Fibroblast of peridontal ligament (primary cell): Measurements from ENCODE around the gene RAB32.
A peak's percentile ranks its signal among the peaks of the same experiment; 100 is the strongest.

ENCODE experiments used
- DNase-seq: peaks from one replicate; pipeline ENCODE4 v3.0.0-alpha.2; 2010; ENCODE audit errors: extremely low read depth

RAB32 gene

GRCh38 chr6:146582857-146583256 is 39.2 kb downstream of the RAB32 start:
- DNase-seq = peak; percentile 25

- DNase-seq = no peak
These were observed 40.3 kb downstream of the RAB32 start for GRCh38 chr6:146583966-146584365.

- no peak for DNase-seq
These were observed 43.8 kb downstream of the RAB32 start for GRCh38 chr6:146587459-146587858.

GRCh38 chr6:146590492-146590891 is 46.9 kb downstream of the RAB32 start:
- DNase-seq = no peak

- DNase-seq = no peak
These were observed 48.8 kb downstream of the RAB32 start for GRCh38 chr6:146592451-146592850.

- no peak for DNase-seq
These were observed 50.4 kb downstream of the RAB32 start for GRCh38 chr6:146593986-146594385.

- no peak for DNase-seq
These were observed 50.9 kb downstream of the RAB32 start for GRCh38 chr6:146594495-146594894.

GRCh38 chr6:146595972-146596731 is 52.5 kb downstream of the RAB32 start:
- DNase-seq = no peak

GRCh38 chr6:146598772-146599405 is 55.3 kb downstream of the RAB32 start, which contains the start of gene ADGB:
TSS of gene ADGB (plus strand) at chr6:146598972. CDS start at chr6:146599041, 69 bp downstream.
- DNase-seq = peak; percentile 42

- no peak for DNase-seq
These were observed 57.7 kb downstream of the RAB32 start for GRCh38 chr6:146601352-146601751.

GRCh38 chr6:146602526-146602925 is 58.9 kb downstream of the RAB32 start:
- DNase-seq = no peak
